GM19328 (cell line): ENCODE data around the gene SETD3.

Source experiments
- ATAC-seq: cut with Tn5 transposase; IDR thresholded peaks from one replicate; pipeline ENCODE4 v1.9.1; 2021; ENCODE audit warnings: mild to moderate bottlenecking, moderate library complexity; ENCODE audit not compliant: unreplicated experiment

Gene SETD3

GRCh38 chr14:99401211-99401610 lies 79.4 kb downstream of the SETD3 start:
- ATAC-seq, result no peak

- no peak for ATAC-seq
These were observed 83.0 kb downstream of the SETD3 start for GRCh38 chr14:99397698-99398097.

GRCh38 chr14:99395909-99396530 lies 84.6 kb downstream of the SETD3 start:
- ATAC-seq, result no peak

GRCh38 chr14:99394602-99395156 lies 86.0 kb downstream of the SETD3 start:
- no peak for ATAC-seq

- peak; percentile 52 for ATAC-seq
These were observed 87.5 kb downstream of the SETD3 start for GRCh38 chr14:99393059-99393655.

GRCh38 chr14:99391671-99392070 lies 89.0 kb downstream of the SETD3 start:
- no peak for ATAC-seq

- ATAC-seq, result no peak
These were observed 91.4 kb downstream of the SETD3 start for GRCh38 chr14:99389174-99389826.

GRCh38 chr14:99388286-99388685 lies 92.4 kb downstream of the SETD3 start:
- no peak for ATAC-seq

- ATAC-seq, result no peak
These were observed 92.8 kb downstream of the SETD3 start for GRCh38 chr14:99387880-99388279.

- ATAC-seq, result no peak
These were observed 95.9 kb downstream of the SETD3 start for GRCh38 chr14:99384450-99385417.

- no peak for ATAC-seq
These were observed 96.9 kb downstream of the SETD3 start for GRCh38 chr14:99383472-99384449.

GRCh38 chr14:99382781-99383471 lies 97.7 kb downstream of the SETD3 start:
- ATAC-seq, result no peak

- ATAC-seq, result no peak
These were observed 98.6 kb downstream of the SETD3 start for GRCh38 chr14:99382071-99382470.

- ATAC-seq, result no peak
These were observed 99.0 kb downstream of the SETD3 start for GRCh38 chr14:99381688-99382060.

- ATAC-seq, result no peak
These were observed 99.5 kb downstream of the SETD3 start for GRCh38 chr14:99380991-99381687.

- ATAC-seq, result no peak
These were observed 100.3 kb downstream of the SETD3 start for GRCh38 chr14:99380402-99380801.

- no peak for ATAC-seq
These were observed 101.9 kb downstream of the SETD3 start for GRCh38 chr14:99378782-99379214.

GRCh38 chr14:99377951-99378350 lies 102.7 kb downstream of the SETD3 start:
- no peak for ATAC-seq

GRCh38 chr14:99374964-99375363 lies 105.7 kb downstream of the SETD3 start:
- no peak for ATAC-seq
